GM15510 (cell line): ENCODE measurements around the gene CTAGE1.

Source experiments
- POLR2A ChIP-seq: IDR thresholded peaks from 3 replicates; pipeline ENCODE4 v1.6.1; 2011; ENCODE audit warnings: borderline replicate concordance; ENCODE audit not compliant: insufficient read length; ENCODE audit errors: extremely low read depth

The CTAGE1 gene

GRCh38 chr18:22377769-22378168, 39.9 kb downstream of the CTAGE1 start:
- TF ChIP-seq POLR2A = no peak

GRCh38 chr18:22370414-22370813, 47.3 kb downstream of the CTAGE1 start:
- no peak for TF ChIP-seq POLR2A

DNA sequence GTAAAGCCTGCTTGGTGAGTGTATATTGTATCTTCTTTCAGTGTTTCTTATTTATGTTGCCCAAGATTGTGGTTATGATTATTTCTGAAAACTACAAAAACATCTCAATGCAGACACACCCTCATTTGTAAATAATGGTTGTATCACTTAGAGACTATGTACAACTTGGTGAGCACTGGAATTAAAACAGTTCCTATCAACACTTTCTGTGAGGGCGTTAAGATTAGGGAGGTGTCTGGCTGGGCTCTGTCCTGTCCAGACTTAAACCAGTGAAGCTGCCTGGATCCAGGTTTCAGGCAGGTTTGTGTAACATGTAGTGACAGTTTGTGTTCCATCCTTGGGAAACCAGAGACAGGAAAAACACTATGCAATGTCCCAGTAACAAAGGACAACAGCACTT, 49.7 kb downstream of the CTAGE1 start:
- no peak for TF ChIP-seq POLR2A

DNA sequence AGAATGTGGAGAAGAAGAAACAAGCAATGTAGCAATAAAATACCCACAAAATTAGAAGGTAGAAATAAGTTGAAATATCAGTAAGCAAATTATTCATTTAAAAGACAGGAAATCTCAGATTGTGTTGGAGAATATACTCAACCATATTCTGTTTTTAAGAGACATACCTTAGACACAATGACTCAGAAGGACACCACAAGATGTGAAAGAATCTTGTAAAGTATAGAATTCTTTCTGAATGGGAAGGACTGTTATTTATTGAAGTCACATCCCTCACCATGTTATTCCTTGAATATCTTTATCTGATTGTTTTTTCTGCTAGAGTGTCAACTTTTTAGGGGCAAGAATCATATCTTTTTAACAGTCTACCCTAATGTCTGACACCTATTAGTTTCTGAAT, 50.4 kb downstream of the CTAGE1 start:
- TF ChIP-seq POLR2A = no peak

DNA sequence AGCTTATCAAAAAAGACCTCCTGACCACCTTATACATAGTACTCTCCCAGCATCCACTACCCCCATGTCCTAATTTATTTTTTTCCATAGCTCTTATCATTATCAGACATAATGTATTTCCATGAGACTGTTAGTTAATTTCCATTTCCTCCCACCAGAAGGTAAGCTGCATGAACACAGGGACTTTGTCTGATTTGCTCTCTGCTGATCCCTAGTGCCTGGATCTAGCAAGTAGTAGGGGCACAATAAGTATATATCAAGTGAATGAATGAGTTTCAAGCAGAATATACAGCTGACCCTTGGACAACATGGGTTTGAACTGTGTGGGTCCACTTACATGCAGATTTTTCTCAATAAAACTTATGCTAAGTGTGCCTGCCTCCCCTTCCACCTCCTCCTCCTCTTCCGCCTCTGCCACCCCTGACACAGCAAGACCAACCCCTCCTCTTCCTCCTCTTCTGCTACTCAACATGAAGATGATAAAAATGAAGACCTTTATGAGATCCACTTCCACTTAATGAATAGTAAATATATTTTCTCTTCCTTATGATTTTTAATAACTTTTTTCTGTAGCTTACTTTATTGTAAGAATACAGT, 53.8 kb downstream of the CTAGE1 start:
- TF ChIP-seq POLR2A = no peak
